G401.6 (cell line): ENCODE data around the gene HLCS.
"Not testable (repeated sequence)": the region's sequence is repeated elsewhere in the genome, so short reads cannot be mapped to it uniquely, and the experiment has no call there.

Experiments used
- FAIRE-seq: peaks from 2 replicates; lab custom pipeline; 2012; peaks lifted over from hg19 to GRCh38; lab: Jason Lieb, UNC

The HLCS gene

DNA sequence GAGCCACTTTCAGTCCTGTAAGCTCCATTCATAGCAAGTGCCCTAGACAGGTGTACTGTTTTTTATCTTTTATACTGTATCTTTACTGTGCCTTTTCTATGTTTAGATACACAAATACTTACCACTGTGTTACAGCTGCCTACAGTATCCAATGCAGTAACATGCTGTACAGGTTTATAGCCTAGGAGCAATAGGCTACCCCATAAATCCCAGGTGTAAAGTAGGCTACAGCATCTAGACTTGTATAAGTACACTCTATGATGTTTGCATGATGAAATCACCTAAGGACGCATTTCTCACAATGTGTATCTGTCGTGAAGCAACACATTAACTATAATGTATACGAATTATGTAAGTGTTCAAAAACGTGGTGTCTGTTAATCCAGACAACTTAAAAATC lies 10.7 kb downstream of the HLCS start:
- FAIRE-seq = no peak

DNA sequence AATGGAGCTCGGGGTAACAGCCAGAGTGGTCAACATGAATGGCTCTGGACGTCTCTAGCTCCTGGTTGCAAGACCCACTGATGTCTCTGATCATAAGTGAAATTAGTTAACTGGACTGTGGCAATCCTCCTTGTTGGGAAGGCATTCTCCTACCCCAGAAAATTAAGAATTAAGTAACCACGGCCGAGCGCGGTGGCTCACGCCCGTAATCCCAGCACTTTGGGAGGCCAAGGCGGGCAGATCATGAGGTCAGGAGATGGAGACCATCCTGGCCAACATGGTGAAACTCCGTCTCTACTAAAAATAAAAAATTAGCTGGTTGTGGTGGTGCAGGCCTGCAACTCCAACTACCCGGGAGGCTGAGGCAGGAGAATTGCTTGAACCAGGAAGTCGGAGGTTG lies 14.1 kb downstream of the HLCS start:
- not testable (repeated sequence) for FAIRE-seq

DNA sequence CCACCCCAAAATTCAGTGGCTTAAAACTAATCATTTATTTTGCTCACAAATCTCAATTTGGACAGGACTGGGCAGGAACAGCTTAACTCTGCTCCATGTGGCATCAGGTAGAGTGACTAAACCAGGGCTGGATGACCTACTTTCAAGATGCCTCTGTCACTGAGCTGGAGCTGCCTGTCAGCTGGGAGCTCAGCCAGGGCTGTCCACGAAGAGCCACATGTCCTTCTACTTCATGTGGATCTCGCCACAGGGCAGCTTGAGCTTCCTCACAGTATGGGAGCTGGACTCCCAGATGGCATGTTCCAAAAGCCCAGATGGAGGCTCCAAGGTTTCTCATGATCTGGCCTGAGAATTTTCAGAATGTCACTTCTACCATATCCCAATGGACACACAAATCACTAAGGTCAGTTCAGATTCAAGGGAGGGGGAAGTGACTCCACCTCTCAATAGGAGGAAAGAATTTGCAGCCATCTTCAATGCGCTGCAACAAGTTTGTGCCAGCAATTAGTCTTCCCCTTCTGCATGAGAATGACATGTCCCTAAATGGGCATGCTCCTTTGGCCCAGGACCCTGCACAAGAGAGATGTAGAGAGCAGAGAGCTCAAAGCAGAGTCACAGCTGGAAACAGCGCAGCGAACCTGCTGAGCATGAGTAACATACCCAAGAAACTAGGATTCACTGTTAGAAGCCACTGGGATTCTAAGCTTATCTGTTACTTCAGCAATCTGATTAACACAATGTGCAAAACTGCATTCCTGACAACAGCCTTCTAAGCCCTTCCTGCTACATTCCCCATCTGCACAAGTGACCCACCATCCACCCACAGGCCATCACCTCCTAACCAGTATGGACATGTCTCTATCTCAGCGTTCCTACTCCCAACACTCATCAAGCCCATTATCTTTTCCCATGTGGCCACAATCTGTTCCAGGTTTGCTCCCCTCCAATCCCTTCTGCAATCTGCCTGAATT lies 17.0 kb downstream of the HLCS start:
- no peak for FAIRE-seq

DNA sequence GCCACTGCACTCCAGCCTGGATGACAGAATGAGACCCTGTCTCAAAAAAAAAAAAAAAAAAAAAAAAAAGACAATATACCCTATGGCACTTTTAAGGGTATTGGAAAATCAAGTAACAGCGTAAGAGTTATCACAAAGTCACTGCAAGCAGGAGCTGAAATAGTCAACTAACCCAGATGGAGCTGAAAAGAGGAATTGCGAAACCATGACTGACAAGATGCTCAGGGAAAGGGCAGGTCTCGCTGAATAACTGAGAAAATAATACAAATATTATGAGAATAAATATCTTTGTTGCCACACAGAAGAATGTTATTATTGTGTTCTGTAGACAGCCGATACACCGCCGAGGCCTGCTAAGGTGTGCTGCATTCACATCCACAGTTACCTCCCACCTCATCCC lies 17.8 kb downstream of the HLCS start:
- no peak for FAIRE-seq

DNA sequence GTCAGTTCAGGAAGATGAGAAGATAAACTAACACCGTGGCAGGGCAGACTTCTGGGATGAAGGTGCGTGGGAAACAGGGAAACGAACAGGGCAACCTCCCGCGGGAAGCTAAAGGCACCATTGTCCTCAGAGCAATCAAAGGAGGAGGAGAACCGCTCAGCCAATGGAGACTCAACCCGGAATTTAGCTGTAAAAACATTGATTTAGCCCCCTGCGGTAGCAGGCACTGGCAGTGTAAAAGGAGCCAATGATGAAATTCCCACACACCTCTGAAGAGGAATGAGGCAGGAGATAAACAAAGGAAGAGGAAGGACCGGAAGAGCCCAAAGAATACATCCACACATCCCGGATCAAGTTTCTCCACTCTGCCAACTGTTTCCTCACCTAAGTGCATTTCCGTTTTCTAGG lies 19.5 kb downstream of the HLCS start:
- no peak for FAIRE-seq

DNA sequence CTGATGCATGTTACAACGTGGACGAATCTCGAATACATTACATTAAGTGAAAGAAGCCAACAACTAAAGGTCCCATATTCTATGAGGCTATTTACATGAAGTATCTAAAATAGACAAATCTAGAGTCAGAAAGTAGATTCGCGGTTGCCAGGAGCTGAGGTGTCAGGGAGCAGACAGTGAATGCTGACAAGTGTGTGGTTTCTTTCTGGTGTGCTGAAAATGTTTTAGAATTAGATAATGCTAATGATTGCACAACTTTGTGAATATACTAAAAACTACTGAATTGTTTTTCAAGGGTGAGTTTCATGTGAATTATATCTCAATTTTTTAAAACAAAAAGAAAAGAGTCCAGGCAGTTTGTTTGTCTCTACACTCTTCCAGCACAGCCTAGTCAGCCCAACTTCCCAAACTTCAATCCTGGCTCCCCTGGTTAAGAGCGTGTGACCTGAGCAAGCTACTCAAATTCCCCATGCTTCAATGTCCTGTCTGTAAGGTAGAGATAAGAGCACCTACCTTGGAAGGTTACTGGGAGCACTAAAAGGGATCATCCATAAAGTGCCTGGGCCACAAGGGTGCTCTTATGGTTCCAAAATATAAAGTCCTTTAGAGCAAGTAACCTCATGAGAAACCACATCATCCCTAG lies 20.9 kb downstream of the HLCS start:
- FAIRE-seq = no peak

DNA sequence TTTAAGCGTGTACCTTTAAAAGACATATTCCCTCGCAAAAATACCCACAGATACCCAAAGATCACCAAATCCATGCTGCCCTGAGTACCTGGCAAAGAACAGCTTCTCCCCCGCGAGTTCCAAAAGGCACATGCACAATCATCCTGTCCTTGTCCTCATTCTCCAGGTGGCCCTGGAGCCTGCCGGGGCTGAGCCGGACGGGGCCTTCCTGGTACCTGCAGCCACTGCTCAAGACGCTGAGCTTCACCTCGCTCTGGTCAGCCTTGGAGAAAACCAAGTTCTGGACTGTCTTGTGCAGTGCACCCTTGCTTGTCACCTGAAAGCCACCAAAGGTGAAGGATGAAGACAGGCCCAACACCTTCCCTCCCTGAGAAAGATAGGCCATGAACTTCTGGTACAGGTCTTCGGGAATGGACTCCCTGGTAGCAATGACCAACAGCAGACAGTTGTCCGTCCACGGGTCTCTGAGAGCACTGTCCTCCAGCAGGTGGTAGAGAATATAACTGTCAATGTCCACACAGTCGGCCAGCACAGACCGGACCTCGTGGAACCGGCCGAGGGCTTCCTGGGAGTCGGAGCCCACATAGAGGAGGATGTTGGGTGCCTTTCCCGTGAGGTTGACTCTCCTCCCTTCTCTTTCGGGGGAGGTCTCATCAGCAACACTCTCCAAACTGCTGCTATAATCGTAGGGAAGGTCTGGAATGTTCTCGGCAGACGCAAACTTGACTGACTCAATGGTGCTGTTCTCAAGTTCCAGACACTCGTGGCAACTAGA lies 29.9 kb downstream of the HLCS start:
- no peak for FAIRE-seq

DNA sequence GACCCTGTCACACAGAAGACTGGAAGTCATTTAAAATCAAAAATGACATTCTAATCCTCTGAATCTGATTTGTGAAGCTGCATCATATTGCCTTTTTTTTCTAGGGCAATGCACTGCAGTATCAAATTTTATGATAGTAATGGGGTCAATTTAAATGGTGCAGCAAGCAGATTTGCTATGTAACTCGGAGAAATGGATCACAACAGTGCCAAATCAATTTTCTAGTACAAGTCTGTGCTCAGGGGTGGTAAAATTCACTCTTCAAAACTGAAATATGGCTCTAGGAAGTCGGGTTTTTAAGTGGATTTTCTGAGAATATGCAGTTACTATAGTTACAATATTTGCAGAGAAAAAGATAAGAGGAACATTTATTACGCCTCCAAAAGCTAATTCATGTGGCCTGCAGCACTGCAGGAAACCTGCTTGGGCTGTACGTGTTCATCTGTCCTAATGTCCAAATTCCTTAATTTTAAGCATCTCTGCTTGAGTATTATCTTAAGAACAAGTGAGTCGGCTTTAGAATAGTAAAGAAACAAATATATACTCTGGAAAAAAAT lies 31.5 kb downstream of the HLCS start:
- FAIRE-seq = no peak

DNA sequence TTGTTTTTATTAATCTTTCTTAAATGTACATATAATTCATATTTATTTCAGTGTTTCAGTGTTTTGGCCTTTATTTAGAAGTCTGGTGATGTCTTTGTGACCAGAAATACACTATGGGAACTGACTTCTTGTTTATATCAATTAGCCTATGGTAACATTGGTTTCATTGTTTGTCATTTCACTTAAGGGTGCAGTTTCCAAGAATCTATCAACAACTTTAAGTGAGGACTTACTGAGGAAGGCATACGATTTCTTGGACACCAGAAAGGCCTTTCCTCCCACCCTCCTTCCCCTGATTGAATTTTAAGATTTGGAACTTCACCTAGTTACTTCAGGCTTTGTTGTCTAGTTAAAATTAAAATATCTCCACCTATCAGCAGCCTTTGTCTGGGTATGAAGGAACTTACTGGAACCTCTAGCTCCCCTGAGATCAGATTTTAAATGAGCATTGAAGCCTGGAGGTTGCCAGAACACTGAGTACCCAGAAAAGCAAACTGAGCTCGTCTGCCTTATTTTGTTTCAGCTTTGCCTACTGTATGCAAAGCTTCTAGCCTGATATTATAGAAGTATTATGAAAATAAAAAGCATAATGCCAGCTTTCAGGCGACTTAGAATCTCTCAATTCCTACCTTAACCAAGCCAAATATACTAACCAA lies 34.2 kb downstream of the HLCS start:
- no peak for FAIRE-seq

DNA sequence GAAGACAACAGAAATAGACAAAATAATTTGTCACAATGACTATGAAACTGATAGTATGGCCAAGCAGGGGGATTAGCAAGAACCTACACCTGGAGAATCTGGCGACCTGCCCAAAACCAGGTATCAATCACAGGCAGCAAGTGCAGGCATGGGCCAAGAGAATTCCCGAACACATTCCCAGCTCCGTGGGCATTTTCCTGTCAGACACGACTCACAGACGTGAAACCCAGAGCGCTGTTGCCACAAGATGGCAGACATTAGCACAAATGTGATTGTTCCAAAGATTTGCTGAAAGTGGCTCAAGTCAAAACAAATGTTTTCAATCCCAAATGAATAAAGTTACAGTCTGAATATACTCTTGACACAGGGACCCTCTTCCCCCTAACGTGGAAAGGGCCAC lies 36.8 kb downstream of the HLCS start:
- FAIRE-seq = no peak

DNA sequence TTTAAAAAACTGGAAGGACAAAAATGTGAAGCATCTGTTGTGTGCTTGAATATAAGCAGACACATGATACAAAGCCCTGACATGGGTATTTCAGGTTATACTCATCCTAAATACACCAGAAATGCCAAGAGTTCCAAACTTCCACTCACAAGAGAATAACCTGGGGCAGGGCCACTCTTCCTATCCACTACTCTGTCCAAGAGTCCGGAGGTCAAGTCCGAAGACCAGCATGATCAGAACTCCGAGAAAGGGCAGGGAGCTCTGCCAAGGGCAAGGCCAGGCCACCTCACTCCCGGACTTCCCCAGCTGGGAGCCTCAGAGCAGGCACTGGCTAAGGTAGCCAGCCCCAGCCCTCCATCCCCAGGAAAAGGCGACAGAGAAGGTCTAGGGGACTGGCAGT lies 37.5 kb downstream of the HLCS start:
- FAIRE-seq = no peak

DNA sequence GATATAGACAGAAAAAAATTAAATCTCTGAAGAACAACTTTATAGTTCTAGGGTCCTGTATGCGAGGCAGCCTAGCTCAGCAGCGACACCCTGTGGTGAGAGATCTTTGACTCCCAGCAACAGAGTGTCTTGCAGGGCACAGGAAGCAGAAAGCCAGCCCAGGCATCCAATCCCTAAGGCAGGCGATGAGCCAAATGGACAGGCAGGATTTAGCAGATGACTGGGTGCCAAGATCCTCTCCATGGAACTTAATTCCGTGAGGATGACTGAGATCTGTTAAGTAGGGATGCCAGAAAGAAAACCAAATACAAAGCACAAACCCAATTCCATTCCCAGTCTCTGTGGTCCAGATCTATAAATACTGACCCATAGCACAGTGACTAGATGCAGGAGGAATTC lies 38.8 kb downstream of the HLCS start:
- peak; percentile 73 for FAIRE-seq

DNA sequence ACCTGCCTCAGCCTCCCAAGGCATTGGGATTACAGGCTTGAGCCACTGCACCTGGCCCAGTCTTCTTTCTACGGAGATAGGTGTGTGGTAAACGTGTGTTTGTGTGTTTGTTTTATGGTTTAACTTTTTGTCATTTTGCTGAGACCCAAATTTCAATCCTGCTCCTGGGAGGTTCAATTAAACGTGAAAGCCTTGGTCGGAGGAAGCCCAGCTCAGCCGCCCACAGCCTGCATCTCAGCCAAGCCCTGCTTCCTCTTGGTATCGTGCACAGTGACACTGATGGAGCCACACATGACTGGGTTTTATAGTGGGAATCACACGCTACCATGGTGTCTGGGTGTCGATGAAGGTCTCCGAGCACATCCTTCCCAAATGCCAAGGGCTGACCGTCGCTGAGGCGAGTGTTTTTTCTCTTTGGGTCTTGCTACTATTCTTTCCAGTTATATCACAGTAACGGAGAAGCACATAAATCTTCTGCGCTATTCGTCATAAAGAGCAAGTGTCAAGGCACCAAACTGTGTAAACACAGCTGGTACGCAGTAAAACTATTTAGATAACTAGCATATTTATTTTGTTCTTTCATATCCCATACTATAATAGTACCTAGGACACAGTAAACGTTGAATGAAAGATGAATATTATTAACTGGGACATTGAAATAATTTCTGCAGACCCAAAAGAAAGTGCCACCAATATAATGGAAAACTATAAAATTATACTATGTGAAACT lies 39.3 kb downstream of the HLCS start:
- no peak for FAIRE-seq

DNA sequence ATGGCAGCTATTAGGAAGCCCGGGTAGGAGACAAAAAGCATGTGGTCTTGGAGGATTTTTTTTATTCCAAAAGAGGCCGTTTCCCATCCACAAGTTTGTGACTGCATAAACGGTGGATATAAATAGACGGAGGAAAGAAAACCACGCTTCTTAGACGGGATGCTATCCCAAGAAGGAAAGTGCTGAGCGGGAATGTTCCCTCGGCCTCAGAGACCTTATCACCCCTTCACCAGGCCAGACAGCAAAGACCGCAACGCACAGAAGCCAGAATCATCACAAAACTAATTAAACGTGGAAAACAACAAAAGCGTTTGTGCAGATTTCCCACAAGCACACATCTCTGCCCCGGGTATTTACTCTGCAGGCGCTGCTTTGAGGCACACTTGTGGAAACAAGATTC lies 43.2 kb downstream of the HLCS start:
- FAIRE-seq = no peak

DNA sequence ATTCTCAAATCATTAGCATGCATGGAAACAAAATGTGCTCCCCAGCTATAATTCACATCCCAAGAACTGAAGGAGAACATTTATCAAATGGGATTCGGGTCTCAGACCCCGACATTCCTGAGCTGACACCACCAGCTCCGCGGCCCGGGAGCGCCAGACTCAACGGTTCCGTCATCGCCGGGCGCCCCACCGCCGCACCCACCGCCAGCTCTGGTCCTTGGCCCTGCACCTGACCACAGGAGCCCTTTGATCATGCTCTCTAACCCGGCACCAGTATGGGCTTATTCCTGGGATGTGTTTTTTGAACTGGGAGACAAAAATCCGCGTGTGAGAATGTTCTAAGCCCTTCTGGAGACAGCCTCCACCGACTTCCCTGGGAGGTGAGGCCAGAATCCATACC lies 43.6 kb downstream of the HLCS start:
- no peak for FAIRE-seq

DNA sequence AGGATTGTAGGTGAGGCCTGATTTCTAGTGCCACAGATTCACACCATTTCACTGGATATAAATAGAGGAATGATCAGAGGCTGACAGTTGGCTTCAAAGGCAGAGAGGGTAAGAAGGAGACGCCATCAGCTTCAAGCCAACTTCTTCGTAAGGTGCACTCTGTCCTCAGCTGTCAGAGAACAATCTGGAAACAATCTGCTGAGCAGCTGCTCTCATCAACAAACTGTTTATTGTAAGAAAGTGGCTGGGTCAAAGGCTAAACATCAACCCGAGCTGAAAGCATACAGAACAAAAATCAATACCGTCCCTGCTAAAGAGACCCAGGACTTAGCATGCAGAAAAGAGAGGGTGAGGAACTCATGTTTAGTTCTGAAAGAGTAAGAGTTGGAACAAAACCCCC lies 48.2 kb downstream of the HLCS start:
- FAIRE-seq = no peak

DNA sequence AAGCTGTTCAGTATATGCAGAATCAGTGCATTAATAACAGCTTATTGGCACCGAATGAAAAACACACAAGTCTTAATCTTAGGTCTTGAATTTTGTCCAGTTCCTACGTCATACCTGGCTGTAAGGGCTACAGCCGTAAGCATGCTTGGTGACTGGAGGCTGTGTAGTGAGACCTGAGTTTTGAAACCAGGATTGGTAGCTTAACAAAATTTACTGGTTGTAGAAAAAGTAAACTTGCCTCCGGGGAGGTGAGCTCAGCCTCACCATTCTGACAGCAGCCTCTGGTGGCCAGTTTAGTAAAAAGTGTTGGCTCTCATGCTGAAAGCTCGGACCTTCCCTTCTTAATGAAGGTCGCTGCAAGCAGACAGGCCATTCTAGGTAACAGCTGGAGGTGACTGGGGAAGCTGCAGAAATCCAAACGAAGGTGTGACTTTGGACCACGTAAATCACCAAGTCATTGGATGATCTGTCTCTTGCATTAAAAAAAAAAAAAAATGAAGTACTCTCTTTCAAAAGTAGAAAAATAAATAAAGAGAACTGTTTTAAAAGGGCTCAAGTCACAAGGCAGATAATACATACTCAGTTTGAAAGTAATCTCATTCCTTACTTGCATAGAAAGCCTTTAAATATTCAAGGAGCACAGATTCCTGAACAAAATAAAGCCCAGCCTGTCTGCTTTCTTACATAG lies 48.9 kb downstream of the HLCS start:
- no peak for FAIRE-seq

DNA sequence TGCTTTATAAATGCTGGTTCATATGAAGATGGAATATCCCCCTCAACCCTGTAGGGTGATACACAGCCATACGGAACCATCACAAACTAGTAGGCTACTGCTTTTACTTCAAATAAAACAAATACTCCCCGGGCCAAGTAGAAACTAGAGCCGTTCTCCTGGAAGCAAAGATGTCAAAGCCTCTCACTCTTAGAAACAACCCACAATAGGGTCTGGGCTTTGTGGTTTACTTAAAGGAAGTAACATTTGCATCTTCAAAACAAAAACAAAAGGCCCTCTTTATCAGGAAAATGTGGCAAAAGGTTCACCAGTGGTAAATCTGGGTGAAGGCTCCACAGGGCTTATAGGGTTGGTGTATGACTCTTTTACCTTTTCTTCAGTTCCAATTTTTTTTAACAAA lies 49.8 kb downstream of the HLCS start:
- no peak for FAIRE-seq

DNA sequence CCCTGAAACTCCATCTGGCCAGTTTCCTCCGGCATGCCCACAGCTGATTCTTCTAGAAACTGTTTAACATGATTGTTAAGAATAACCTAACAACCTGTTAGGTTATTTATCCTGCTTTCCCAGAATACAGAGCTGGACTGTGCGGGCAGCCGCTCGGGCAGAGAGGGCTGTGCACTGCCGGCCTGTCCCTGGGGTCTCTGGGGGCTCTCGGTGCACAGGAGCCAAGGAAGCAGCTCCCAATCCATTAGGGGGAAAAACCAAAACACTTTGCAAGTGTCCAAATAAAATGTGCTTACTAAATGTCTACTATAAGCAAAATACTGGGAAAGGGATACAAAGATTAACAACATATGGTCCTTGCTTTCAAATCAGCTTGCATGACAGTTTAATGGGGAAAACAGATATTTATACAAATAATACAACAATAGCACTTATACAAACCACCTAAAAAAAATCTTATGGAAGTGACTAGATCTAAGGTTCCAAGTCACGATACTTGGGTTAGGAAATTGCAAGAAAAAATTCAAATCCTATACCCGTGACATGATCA lies 50.7 kb downstream of the HLCS start:
- FAIRE-seq = no peak

DNA sequence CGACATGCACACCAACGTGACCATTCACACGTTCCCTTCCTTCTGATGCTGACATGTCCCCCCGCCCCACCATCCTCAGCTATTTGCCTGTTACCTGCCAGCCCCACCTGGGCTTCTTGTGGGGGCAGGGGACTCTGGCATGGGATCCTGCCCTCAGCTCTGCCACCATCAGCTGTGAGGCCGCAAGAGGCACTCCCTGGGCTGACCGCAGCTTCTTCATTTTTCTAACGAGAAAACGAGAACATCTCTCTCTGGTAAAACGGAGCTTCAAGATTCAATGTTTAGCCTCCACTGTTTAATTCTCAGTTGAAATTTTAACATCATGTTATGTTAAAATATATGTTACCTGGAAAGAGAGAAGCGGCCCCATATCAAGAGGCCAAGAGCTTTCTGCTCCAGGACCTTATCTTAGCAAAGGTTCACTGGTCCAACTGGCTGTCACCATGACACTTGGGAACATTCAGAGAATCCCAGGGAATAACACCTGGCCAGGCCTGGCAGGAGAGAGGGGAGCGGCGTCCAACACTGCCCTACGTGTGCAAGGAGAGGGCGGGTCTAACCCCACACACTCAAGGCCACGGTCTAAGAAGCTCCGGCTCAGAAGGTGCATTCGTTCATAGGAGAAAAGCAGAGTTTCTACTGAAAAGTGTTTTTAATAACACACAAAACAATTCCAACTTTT lies 51.3 kb downstream of the HLCS start:
- no peak for FAIRE-seq
